RWPE1 (cell line): Measurements from ENCODE around the gene CAMK1D.

Experiments
- CTCF ChIA-PET: fragments of 350-600 bp; sonication (Branson Sonifier 250); formaldehyde crosslinking; extraction: SDS; loops from one replicate; lab custom pipeline; 2021; lab: Yijun Ruan, JAX
- POLR2A ChIA-PET: fragments of 400-600 bp; formaldehyde crosslinking; extraction: SDS; loops from one replicate; lab custom pipeline; 2020; ENCODE audit warnings: antibody characterized with exemption; ENCODE audit not compliant: low non-redundant PET; lab: Yijun Ruan, JAX
- DNase-seq: peaks from one replicate; pipeline ENCODE4 v3.0.0; 2012; ENCODE audit warnings: low spot score
- H3K27ac ChIP-seq: fragments of 450-650 bp; 2 replicates; pipeline ENCODE4 v1.5.1; 2017
- TF ChIP-seq, protein P1 (sequence below): fragments of 450-650 bp; conservative IDR thresholded peaks from 2 replicates; pipeline ENCODE4 v1.5.1; 2017; ENCODE audit warnings: low read depth, mild to moderate bottlenecking

Gene CAMK1D

DNA sequence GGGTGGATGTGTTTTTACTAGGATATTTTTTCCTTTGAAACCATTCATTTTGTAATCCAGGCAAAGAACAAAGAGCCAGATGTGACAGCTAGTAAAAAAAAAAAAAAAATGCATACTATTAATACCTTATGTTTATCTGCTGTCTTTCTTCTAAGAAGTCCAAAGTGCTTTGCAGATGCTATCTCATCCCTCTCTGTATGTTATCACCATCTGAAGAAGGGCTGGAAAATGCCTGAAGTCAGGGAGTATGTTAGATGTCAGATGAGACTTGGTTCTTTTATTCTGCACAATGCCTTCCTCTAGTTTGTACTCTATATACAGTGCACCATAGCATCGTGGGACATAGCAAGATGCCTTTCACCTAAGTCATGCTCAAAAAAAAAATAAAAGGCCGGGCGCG lies 10.4 kb upstream of the CAMK1D start:
- CTCF ChIA-PET, result interaction anchor here (0.5 kb wide), 1 partner anchor 32 kb away, joined by 3 read pairs; no protein-coding TSS in a partner anchor
- no peak overlapping the region for H3K27ac ChIP-seq
- no peak for DNase-seq
- TF ChIP-seq, protein P1, sequence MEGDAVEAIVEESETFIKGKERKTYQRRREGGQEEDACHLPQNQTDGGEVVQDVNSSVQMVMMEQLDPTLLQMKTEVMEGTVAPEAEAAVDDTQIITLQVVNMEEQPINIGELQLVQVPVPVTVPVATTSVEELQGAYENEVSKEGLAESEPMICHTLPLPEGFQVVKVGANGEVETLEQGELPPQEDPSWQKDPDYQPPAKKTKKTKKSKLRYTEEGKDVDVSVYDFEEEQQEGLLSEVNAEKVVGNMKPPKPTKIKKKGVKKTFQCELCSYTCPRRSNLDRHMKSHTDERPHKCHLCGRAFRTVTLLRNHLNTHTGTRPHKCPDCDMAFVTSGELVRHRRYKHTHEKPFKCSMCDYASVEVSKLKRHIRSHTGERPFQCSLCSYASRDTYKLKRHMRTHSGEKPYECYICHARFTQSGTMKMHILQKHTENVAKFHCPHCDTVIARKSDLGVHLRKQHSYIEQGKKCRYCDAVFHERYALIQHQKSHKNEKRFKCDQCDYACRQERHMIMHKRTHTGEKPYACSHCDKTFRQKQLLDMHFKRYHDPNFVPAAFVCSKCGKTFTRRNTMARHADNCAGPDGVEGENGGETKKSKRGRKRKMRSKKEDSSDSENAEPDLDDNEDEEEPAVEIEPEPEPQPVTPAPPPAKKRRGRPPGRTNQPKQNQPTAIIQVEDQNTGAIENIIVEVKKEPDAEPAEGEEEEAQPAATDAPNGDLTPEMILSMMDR, result no peak
- POLR2A ChIA-PET, result no interaction called here

DNA sequence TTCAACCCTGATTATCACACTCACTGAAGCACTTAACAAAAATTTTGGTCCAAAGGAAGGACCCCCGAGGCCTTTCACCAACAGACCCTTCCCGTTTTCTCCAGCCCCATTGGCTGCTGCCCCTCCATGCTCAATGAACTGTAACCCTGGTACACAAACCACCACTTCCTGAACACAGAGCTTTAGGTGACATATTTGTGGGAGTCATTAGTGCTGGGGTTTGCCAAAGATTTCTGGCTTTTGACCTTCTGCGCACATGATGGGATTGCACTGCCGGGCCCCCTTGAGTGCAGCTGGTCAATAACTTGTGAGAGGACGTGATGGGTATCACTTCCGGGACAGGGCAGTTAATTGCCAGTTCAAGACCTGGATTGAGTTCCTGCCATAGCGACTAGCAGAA lies 9.0 kb upstream of the CAMK1D start:
- H3K27ac ChIP-seq, result no peak overlapping the region
- TF ChIP-seq, protein P1, result no peak
- ChIA-PET POLR2A (no interaction called here), CTCF (no interaction called here)
- no peak for DNase-seq

DNA sequence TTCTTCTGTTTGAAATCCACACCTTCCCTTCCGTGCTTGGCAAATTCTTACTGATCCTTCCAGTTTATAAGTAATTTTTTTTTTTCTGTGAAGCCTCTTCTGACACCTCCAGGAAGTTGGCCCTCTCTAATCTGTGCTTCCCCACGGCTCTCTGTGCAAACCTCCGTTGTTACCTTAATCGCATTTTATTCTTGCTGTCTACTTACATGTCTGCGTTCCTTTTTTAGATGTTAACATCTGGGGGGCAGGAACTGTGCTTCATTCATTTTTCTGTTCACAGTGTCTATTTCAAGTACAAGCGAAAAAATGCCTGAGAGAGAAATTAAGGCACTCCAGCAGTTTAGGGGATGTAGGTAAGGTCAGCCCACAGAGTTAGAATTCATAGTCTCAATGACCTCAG lies 8.4 kb upstream of the CAMK1D start:
- POLR2A ChIA-PET, result no interaction called here
- H3K27ac ChIP-seq, result no peak overlapping the region

DNA sequence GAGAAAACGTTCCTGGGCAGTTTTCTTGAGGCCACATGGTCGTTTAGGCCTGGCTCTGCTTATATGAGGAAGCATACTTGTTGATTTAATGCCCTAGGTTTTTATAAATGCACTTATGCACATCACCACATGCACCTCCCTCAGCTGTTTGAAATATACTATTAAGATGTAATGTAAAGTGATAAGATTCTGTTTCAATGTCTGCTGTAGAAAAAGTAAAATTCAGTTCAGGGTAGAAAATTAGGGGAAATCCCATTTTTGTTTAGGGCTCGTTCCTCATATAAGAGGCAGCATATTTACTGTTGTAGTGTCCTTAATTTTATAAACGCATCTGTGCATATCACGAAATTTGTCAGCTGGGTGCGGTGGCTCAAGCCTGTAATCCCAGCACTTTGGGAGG lies 7.8 kb upstream of the CAMK1D start:
- TF ChIP-seq, protein P1, result no peak
- DNase-seq, result no peak
- ChIA-PET POLR2A (no interaction called here), CTCF (interaction anchor here (0.6 kb wide), 1 partner anchor 127 kb away, joined by 4 read pairs; no protein-coding TSS in a partner anchor)
- no peak overlapping the region for H3K27ac ChIP-seq

More for the DNA sequence above, 8.4 kb upstream of the CAMK1D start:
- DNase-seq, result no peak
- CTCF ChIA-PET, result no interaction called here
- TF ChIP-seq, protein P1, result no peak

DNA sequence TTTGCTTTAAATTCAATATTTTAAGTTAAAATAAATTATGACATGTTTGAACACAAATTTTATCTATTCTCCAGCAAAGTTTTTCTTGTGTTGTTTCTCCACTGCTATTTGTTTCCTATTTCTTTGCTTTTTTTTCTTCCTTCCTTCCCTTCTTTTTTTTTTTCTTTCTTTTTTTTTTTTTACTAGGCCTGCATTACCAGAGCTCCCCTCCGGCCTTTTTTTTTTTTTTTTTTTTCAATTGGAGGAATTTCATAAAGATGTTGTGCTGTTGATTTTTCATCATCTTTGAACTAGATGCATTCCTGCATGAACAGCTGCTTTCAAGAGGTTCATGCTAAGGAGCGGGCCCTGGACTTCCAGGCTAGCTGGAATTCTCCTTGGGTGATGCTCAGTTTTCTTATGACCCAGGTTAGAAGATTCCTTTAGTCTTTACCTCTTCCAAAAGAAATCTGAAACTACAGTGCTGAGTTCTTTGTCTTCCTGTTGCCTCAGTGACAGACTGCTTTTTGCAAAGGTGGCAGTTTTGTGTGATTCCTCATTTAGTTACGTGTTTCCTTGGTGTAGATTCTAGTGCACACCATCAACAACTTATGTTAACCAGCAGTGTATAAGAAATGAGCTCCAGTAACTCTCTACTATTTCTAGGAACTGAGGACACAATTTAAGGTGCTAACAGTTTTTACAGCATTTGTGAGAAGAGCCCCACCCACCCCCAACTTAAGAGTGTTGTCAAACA lies 4.8 kb upstream of the CAMK1D start:
- POLR2A ChIA-PET, result no interaction called here

DNA sequence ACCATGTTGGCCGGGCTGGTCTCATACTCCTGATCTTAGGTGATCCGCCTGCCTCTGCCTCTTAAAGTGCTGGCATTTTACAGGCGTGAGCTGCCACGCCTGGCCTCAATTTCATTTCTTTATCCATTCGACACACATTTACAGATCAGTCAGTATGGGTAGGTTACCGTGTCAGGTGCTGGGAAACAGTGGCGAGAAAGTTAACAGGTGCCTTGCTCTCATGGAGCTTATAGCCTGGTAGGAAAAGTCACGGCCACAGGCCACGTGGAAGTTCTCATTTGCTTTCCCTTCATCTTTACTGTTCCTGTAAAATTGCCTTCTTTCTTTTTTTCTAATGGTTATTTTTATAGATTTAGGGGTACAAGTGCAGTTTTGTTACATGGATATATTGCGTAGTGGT lies 2.6 kb upstream of the CAMK1D start:
- DNase-seq, result no peak
- POLR2A ChIA-PET, result no interaction called here
- TF ChIP-seq, protein P1, result no peak
- H3K27ac ChIP-seq, result no peak overlapping the region
- CTCF ChIA-PET, result interaction anchor here (1.0 kb wide), 1 partner anchor 25 kb away, joined by 4 read pairs; no protein-coding TSS in a partner anchor

More for the DNA sequence above, 4.8 kb upstream of the CAMK1D start:
- TF ChIP-seq, protein P1, result no peak
- DNase-seq, result no peak
- H3K27ac ChIP-seq, result no peak overlapping the region
- CTCF ChIA-PET, result interaction anchor here (0.6 to 0.7 kb wide), 3 partner anchors 103 to 1370 kb away, joined by 3 to 4 read pairs (median 3); no protein-coding TSS in a partner anchor
